Measurements from ENCODE around the gene DOK6.

DOK6 gene

GRCh38 chr18:69890558-69890957 lies 489.9 kb downstream of the DOK6 start:
- no peak overlapping the region for H3K4me3 ChIP-seq (ENCODE audit: low read length)
- no peak for DNase-seq (ENCODE audit: low read depth)
- no peak for TF ChIP-seq CTCF (conservative IDR thresholded peaks at IDR 0.05; ENCODE audit: low read depth, low read length)

- no peak overlapping the region for H3K4me3 ChIP-seq (ENCODE audit: low read length)
- no peak for DNase-seq (ENCODE audit: low read depth)
- no peak for TF ChIP-seq CTCF (conservative IDR thresholded peaks at IDR 0.05; ENCODE audit: low read depth, low read length)
These were observed 493.8 kb downstream of the DOK6 start for GRCh38 chr18:69894467-69894866.

GRCh38 chr18:69895066-69896047 lies 494.7 kb downstream of the DOK6 start:
- no peak for DNase-seq (ENCODE audit: low read depth)
- TF ChIP-seq CTCF (conservative IDR thresholded peaks at IDR 0.05; ENCODE audit: low read depth, low read length): no peak
- no peak overlapping the region for H3K4me3 ChIP-seq (ENCODE audit: low read length)

GRCh38 chr18:69897397-69898108 lies 496.9 kb downstream of the DOK6 start:
- TF ChIP-seq CTCF (conservative IDR thresholded peaks at IDR 0.05; ENCODE audit: low read depth, low read length): no peak
- no peak overlapping the region for H3K4me3 ChIP-seq (ENCODE audit: low read length)
- no peak for DNase-seq (ENCODE audit: low read depth)

- no peak for DNase-seq (ENCODE audit: low read depth)
- H3K4me3 ChIP-seq (ENCODE audit: low read length): no peak overlapping the region
- no peak for TF ChIP-seq CTCF (conservative IDR thresholded peaks at IDR 0.05; ENCODE audit: low read depth, low read length)
These were observed 497.7 kb downstream of the DOK6 start for GRCh38 chr18:69898241-69898861.

Data from retinal pigment epithelial cell (primary cell).